Measurements from ENCODE around the gene PLA1A. TPM values are rescaled to one million over a fixed set of nuclear protein-coding genes. Genes with fewer than 3 reads are reported as not detected.

Gene PLA1A
- total RNA-seq, 1 donor from 2014 or later: not detected

DNA sequence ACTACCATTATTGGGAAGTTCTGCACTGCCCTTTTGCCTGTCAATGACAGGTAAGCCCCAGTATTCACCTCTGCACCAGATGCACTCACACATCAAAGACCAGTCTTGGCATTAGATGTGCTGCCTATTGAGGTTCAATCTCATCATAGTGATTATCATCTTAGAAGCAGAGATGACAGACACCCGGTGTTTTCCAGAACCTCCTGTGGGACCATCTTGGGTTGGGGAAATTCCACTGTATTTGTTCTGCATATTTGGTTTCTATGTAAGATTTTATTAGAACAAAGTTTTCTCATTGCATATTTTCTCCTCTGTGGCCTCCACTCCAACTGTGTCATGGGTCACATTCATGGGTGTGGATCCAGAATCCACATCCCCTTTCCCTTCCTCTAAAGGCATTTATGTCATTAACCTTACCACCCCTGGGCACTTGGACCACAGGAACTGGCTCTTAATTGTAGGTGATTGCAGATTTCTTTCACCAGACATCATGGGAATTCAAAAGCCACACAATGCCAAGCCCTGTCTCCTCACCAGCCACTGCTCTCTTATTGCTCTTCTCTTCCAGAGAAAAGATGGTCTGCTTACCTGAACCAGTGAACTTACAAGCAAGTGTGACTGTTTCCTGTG is 31.2 kb downstream of the PLA1A start:
- no peaks in the 10 kb centered on the region for H3K9me3 Mint-ChIP-seq
- H3K27me3 Mint-ChIP-seq (ENCODE audit: low read depth): peaks cover 2% of the 10 kb centered on the region
- H3K36me3 Mint-ChIP-seq (ENCODE audit: low read depth): no peaks in the 10 kb centered on the region
- TF ChIP-seq, protein P1, sequence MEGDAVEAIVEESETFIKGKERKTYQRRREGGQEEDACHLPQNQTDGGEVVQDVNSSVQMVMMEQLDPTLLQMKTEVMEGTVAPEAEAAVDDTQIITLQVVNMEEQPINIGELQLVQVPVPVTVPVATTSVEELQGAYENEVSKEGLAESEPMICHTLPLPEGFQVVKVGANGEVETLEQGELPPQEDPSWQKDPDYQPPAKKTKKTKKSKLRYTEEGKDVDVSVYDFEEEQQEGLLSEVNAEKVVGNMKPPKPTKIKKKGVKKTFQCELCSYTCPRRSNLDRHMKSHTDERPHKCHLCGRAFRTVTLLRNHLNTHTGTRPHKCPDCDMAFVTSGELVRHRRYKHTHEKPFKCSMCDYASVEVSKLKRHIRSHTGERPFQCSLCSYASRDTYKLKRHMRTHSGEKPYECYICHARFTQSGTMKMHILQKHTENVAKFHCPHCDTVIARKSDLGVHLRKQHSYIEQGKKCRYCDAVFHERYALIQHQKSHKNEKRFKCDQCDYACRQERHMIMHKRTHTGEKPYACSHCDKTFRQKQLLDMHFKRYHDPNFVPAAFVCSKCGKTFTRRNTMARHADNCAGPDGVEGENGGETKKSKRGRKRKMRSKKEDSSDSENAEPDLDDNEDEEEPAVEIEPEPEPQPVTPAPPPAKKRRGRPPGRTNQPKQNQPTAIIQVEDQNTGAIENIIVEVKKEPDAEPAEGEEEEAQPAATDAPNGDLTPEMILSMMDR (conservative IDR thresholded peaks at IDR 0.05): no peak
- H3K27ac Mint-ChIP-seq (ENCODE audit: unreplicated experiment): no peak overlapping the region
- DNase-seq (ENCODE audit: low read depth, low spot score): no peak
- H3K4me3 Mint-ChIP-seq: no peak overlapping the region
- H3K4me1 Mint-ChIP-seq: peaks cover 4% of the 10 kb centered on the region

DNA sequence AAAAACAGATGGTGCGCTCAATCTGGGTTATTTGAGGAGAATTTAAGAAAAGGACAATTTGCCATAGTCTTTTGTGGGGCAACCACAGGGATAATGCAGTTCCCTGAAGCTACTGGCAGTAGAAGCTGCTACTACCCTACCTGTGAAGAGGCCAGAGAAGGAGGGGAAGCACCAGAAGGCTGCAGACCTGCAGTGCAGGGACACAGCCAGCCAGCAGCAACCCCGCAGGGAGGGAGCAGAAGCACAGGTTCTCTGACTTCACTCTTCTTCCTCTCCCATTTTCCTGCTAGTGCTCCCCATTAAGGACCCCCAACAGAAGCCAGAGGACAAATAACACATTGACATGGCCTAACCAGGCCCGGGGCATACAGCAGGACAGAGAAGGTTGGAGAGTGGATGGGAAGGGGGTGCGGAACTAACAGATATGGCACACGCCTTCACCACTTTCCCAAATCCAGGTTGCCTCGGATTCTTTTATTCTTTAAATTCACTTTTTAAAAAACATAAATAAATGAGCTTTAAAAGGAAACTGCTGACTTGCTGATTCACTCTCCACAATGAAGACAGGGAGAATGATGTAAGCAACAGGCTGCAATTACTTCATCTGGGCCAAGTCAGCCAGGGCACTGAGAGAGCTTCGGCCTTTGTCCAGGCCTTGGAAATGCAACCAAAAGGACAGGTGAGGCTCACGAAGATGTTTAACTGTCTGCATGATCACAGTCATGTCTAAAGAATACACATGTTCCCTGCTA is 32.6 kb downstream of the PLA1A start:
- H3K27me3 Mint-ChIP-seq (ENCODE audit: low read depth): peaks cover 2% of the 10 kb centered on the region
- no peaks in the 10 kb centered on the region for H3K9me3 Mint-ChIP-seq
- H3K4me3 Mint-ChIP-seq: no peak overlapping the region
- no peak for DNase-seq (ENCODE audit: low read depth, low spot score)
- peak overlapping the region; percentile 28 for H3K27ac Mint-ChIP-seq (ENCODE audit: unreplicated experiment)
- H3K36me3 Mint-ChIP-seq (ENCODE audit: low read depth): no peaks in the 10 kb centered on the region
- peaks cover 4% of the 10 kb centered on the region for H3K4me1 Mint-ChIP-seq
- TF ChIP-seq, protein P1 (conservative IDR thresholded peaks at IDR 0.05): no peak

DNA sequence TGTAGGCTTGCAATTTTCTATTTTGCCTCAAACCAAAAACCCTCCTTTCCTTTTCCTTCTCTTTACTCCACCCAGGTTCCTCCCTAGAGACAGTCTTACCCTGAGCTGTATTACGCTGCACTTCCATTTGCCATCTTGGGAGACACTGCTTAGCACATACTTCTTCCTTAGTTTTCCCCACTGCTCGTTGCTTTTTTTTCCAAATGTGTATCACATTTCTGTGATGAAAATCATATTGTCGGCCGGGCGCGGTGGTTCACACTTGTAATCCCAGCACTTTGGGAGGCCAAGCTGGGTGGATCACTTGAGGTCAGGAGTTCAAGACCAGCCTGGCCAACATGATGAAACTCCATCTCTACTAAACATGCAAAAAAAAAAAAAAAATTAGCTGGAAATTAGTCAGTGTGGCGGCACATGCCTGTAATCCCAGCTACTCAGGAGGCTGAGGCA is 33.2 kb downstream of the PLA1A start:
- no peak overlapping the region for H3K4me3 Mint-ChIP-seq
- TF ChIP-seq, protein P1 (conservative IDR thresholded peaks at IDR 0.05): no peak
- peaks cover under 1% of the 10 kb centered on the region for H3K4me1 Mint-ChIP-seq
- H3K27ac Mint-ChIP-seq (ENCODE audit: unreplicated experiment): peak overlapping the region; percentile 64
- H3K36me3 Mint-ChIP-seq (ENCODE audit: low read depth): no peaks in the 10 kb centered on the region
- H3K9me3 Mint-ChIP-seq: no peaks in the 10 kb centered on the region
- H3K27me3 Mint-ChIP-seq (ENCODE audit: low read depth): peaks cover 2% of the 10 kb centered on the region
- DNase-seq (ENCODE audit: low read depth, low spot score): no peak

DNA sequence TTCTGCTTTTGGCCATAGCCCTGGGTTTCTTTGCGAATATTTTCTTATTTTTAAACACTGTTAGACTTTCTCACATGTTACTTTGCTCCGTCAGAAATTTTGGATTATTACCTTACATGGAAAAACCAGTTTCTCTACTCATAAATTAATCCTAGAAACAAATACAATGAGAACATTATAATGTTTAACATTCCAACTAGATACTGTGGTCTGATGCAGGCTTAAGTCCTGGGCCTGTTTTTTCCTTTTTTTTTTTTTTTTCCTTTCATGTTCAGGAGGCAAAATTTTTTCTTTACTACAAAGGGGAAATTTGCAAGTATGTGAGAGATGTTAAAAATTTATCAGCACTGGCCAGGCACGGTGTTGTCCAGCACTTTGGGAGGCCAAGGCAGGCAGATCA is 33.8 kb downstream of the PLA1A start:
- Mint-ChIP-seq H3K27me3 (ENCODE audit: low read depth) (no peaks in the 10 kb centered on the region), H3K36me3 (ENCODE audit: low read depth) (no peaks in the 10 kb centered on the region), H3K4me1 (no peaks in the 10 kb centered on the region), H3K4me3 (no peak overlapping the region), H3K27ac (ENCODE audit: unreplicated experiment) (no peak overlapping the region), H3K9me3 (no peaks in the 10 kb centered on the region)
- TF ChIP-seq, protein P1 (conservative IDR thresholded peaks at IDR 0.05): no peak
- no peak for DNase-seq (ENCODE audit: low read depth, low spot score)

DNA sequence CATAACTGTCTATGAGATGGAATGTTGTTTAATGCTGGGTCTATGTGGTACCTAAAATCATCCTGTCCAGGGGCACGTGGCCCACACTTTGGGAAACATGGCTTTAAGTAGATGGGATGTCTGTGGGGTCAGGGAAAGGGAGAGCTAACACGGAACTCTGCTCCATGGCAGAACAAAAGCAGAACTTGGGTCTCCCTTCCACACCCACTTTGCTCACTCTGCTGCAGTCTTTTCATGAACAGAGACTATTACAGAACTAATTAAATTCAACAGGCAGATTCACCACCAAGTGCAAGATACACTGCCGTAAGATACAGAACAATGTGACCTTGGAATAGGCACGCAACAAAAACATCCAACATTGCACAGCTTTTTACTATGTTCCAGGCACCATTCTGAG is 34.5 kb downstream of the PLA1A start:
- TF ChIP-seq, protein P1 (conservative IDR thresholded peaks at IDR 0.05): no peak
- Mint-ChIP-seq H3K27ac (ENCODE audit: unreplicated experiment) (no peak overlapping the region), H3K27me3 (ENCODE audit: low read depth) (no peaks in the 10 kb centered on the region), H3K36me3 (ENCODE audit: low read depth) (no peaks in the 10 kb centered on the region), H3K4me3 (no peak overlapping the region), H3K4me1 (no peaks in the 10 kb centered on the region), H3K9me3 (no peaks in the 10 kb centered on the region)
- no peak for DNase-seq (ENCODE audit: low read depth, low spot score)
